RCC 7860 (cell line): ENCODE data around the gene BNIP1.

Experiments used
- DNase-seq: peaks from one replicate; pipeline ENCODE4 v3.0.0-alpha.2; 2015; ENCODE audit warnings: low spot score
- FAIRE-seq: peaks from 2 replicates; lab custom pipeline; 2012; peaks lifted over from hg19 to GRCh38; lab: Jason Lieb, UNC

The BNIP1 gene

DNA sequence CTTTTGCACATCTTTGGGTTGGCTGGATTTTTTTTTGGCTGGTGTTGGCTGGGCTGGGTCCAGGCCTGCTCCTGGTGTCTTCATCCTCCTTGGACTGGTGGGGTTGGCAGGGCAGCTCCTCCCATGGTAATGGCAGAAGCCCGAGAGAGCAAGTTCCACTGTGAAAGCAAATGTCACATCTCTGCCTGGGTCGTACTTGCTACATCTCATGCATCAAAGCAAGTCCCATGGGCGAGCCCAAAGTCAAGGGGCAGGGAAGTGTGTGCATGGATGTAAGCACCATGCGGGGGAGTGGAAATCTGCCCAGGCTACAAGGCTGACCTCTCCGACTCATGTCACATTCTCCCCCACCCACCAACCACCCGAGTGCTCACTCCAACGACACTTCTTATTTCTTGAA lies 64.0 kb downstream of the BNIP1 start:
- DNase-seq = no peak
- FAIRE-seq = no peak

DNA sequence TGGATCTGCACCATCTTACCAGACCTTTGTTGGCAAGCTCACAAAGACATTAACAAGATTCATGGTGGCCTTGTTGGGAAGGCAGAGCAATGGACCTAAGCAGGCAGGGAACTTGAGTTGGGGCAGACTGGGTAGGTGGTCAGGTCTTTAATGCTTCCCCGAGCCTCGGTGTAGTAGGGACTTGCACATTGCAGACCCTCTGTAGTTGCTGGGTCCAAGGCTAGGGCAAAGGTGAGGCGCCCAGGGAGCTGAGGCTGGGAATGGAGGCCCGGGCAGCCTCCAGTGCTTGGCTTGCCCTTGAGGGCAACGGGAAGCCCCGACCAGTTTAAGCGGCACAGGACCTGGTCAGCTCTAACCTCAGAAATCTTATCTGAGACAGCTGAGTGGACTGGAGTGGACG lies 66.5 kb downstream of the BNIP1 start:
- FAIRE-seq (no peak), DNase-seq (no peak)

DNA sequence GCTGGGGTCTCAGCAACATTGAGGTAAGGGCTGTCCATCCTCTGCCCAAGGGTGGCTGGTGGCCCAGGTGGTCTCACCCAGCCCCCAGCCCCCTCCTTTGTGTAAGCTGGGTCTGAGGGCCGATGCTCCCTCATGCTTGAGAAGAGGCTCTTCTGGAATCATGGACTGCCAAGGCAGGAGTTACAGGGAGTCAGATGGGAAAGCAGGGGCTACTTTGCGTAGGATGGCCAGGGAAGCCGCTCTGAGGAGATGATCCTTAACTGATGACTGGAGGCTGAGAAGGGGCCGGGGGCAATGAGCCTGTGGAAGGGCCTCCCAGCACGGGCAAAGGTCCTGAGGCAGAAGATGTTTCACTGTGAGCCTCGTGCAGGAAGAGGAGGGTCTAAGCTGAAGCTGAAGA lies 67.0 kb downstream of the BNIP1 start:
- no peak for FAIRE-seq
- no peak for DNase-seq

DNA sequence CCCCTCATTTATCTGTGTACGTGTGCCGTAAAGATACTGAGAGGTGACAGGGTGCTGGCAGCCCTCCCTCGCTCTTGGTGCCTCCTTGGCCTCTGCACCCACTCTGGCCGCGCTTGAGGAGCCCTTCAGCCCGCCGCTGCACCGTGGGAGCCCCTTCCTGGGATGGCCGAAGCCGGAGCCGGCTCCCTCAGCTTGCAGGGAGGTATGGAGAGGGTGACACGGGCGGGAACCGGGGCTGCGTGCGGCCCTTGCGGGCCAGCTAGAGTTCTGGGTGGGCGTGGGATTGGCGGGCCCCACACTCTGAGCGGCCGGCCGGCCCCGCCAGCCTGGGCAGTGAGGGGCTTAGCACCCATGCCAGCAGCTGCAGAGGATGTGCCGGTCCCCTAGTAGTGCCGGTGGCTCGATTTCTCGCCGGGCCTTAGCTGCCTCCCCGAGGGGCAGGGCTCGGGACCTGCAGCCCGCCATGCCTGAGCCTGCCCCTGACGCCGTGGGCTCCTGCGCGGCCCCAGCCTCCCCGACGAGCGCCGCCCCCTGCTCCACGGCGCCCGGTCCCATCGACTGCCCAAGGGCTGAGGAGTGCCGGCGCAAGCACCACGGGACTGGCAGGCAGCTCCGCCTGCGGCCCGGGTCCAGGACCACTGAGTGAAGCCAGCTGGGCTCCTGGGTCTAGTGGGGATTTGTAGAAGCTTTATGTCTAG lies 69.1 kb downstream of the BNIP1 start:
- FAIRE-seq = no peak
- no peak for DNase-seq
